PC-3 (cell line): Measurements from ENCODE around the gene TEKTIP1. TPM values are rescaled to one million over a fixed set of nuclear protein-coding genes. Genes with fewer than 3 reads are reported as not detected.
A peak's percentile ranks its signal among the peaks of the same experiment; 100 is the strongest.

ENCODE experiments used
- ATAC-seq: fragments of 200-7000 bp; cut with Tn5 transposase; 2 replicates; pipeline ENCODE4 v1.9.1; 2020; ENCODE audit warnings: mild to moderate bottlenecking, moderate library complexity
- BruUV-seq: library from RNA; stranded (reverse); fragments of 400-500 nt; replicated peaks from 2 replicates; lab custom pipeline; 2021; lab: Mats Ljungman, UMichigan
- CTCF ChIA-PET: fragments of 300-600 bp; sonication (Branson Sonifier 250); formaldehyde crosslinking; loops from one replicate; lab custom pipeline; 2022; ENCODE audit warnings: antibody characterized with exemption; lab: Charles Lee
- POLR2A ChIA-PET: fragments of 300-600 bp; sonication (Branson Sonifier 250); formaldehyde crosslinking; loops from one replicate; lab custom pipeline; 2022; ENCODE audit warnings: antibody characterized with exemption; ENCODE audit not compliant: unreplicated experiment; lab: Charles Lee
- DNase-seq: peaks from one replicate; pipeline ENCODE4 v3.0.0-alpha.2; 2015
- H2AFZ ChIP-seq: fragments of 300-600 bp; sonication (generic); 2 replicates; pipeline ENCODE4 v1.6.0; 2016; ENCODE audit warnings: antibody characterized with exemption, low read length
- H3F3A ChIP-seq: fragments of 300-600 bp; sonication (generic); one replicate; pipeline ENCODE4 v1.6.0; 2017; ENCODE audit warnings: antibody characterized with exemption, low read length, control low read depth, mild to moderate bottlenecking; ENCODE audit not compliant: unreplicated experiment
- H3K27ac ChIP-seq: fragments of 300-600 bp; sonication (generic); 2 replicates; pipeline ENCODE4 v1.5.1; 2016; ENCODE audit warnings: mild to moderate bottlenecking, low read length
- H3K27me3 ChIP-seq: fragments of 300-600 bp; sonication (generic); 2 replicates; pipeline ENCODE4 v1.6.1; 2016; ENCODE audit warnings: low read length, mixed read lengths
- H3K36me3 ChIP-seq: fragments of 300-600 bp; sonication (generic); 2 replicates; pipeline ENCODE4 v1.6.1; 2016; ENCODE audit warnings: low read depth, mixed run types, low read length, mixed read lengths
- H3K4me1 ChIP-seq: fragments of 300-600 bp; sonication (generic); 2 replicates; pipeline ENCODE4 v1.5.1; 2016; ENCODE audit warnings: low read length; ENCODE audit not compliant: insufficient read depth
- H3K4me2 ChIP-seq: fragments of 300-600 bp; sonication (generic); 2 replicates; pipeline ENCODE4 v1.6.0; 2016; ENCODE audit warnings: low read length
- H3K4me3 ChIP-seq: fragments of 300-600 bp; sonication (generic); 2 replicates; pipeline ENCODE4 v1.5.1; 2016; ENCODE audit warnings: mild to moderate bottlenecking, low read length, mixed read lengths
- H3K79me2 ChIP-seq: fragments of 300-600 bp; sonication (generic); 2 replicates; pipeline ENCODE4 v1.6.1; 2017; ENCODE audit warnings: low read length, mixed read lengths
- H3K9ac ChIP-seq: fragments of 300-600 bp; sonication (generic); 2 replicates; pipeline ENCODE4 v1.6.0; 2016; ENCODE audit warnings: mild to moderate bottlenecking, low read length
- H3K9me2 ChIP-seq: fragments of 300-600 bp; sonication (generic); replicated peaks from 2 replicates; pipeline ENCODE4 v1.6.1; 2016; ENCODE audit warnings: mixed run types, low read length, mixed read lengths
- H3K9me3 ChIP-seq: fragments of 300-600 bp; sonication (generic); 2 replicates; pipeline ENCODE4 v1.6.1; 2016; ENCODE audit warnings: low read length, mixed read lengths
- H4K20me1 ChIP-seq: fragments of 300-600 bp; sonication (generic); 2 replicates; pipeline ENCODE4 v1.6.1; 2016; ENCODE audit warnings: low read length, mixed read lengths
- CTCF ChIP-seq: fragments of 300-600 bp; sonication (generic); conservative IDR thresholded peaks from 2 replicates; pipeline ENCODE4 v1.5.1; 2017; ENCODE audit warnings: antibody characterized with exemption, low read depth, mild to moderate bottlenecking, low read length
- EZH2 ChIP-seq: fragments of 300-600 bp; sonication (generic); IDR thresholded peaks from one replicate; pipeline ENCODE4 v1.6.1; 2017; ENCODE audit warnings: antibody characterized with exemption, mild to moderate bottlenecking, low read length; ENCODE audit not compliant: unreplicated experiment
- EZH2phosphoT487 ChIP-seq: fragments of 300-600 bp; sonication (generic); IDR thresholded peaks from 2 replicates; pipeline ENCODE4 v1.6.1; 2018; ENCODE audit warnings: mild to moderate bottlenecking, antibody characterized with exemption, low read length, borderline replicate concordance
- intact Hi-C: fragments of 100-400 bp; cut with micrococcal nuclease; formaldehyde crosslinking; loops from 2 replicates; pipeline ENCODE4 v1.9.0; 2023
- total RNA-seq: library from RNA; depleted of rRNA; stranded (reverse); fragments of >200 nt; gene quantifications from 2 replicates; pipeline ENCODE4 v1.2.3, GENCODE V29; 2014

TEKTIP1 gene
- total RNA-seq, 1 experiment from 2014 or later = not detected

GRCh38 chr19:3497757-3498520 lies 41.0 kb upstream of the TEKTIP1 start:
- peaks cover 33% of the 10 kb centered on the region for H3K79me2 ChIP-seq
- no peaks in the 10 kb centered on the region for H3F3A ChIP-seq
- no peak for ATAC-seq
- ChIA-PET CTCF (no interaction called here), POLR2A (no interaction called here)
- no TSS peak for BruUV-seq
- H3K27me3 ChIP-seq = no peaks in the 10 kb centered on the region
- H3K27ac ChIP-seq = no peak overlapping the region
- H3K9ac ChIP-seq = no peak overlapping the region
- H3K4me2 ChIP-seq = no peak overlapping the region
- H3K4me3 ChIP-seq = no peak overlapping the region
- no peaks in the 10 kb centered on the region for H3K9me3 ChIP-seq
- intact Hi-C loops = no loop called here
- no peaks in the 10 kb centered on the region for H3K9me2 ChIP-seq
- H2AFZ ChIP-seq = no peak overlapping the region
- no peaks in the 10 kb centered on the region for H4K20me1 ChIP-seq
- H3K4me1 ChIP-seq = 0 out of 2 replicates have a peak, but pooled peaks cover 10% of the 10 kb centered on the region
- TF ChIP-seq EZH2 (no peak), EZH2phosphoT487 (no peak), CTCF (no peak)
- no peak for DNase-seq
- H3K36me3 ChIP-seq = no peaks in the 10 kb centered on the region; the same call in 1 of the 2 replicates

- H3K4me1 ChIP-seq = 0 out of 2 replicates have a peak, but pooled peaks cover 10% of the 10 kb centered on the region
- peak overlapping the region; percentile 72 for H2AFZ ChIP-seq
- ATAC-seq (peak; percentile 31), DNase-seq (no peak)
- TF ChIP-seq EZH2phosphoT487 (no peak), EZH2 (no peak), CTCF (no peak)
- peak overlapping the region; percentile 98 for H3K4me3 ChIP-seq
- H3K36me3 ChIP-seq = no peaks in the 10 kb centered on the region; the same call in 1 of the 2 replicates
- H3K9me2 ChIP-seq = no peaks in the 10 kb centered on the region
- H3K4me2 ChIP-seq = peak overlapping the region; percentile 81
- no peaks in the 10 kb centered on the region for H3F3A ChIP-seq
- H3K79me2 ChIP-seq = peaks cover 33% of the 10 kb centered on the region
- ChIA-PET CTCF (no interaction called here), POLR2A (no interaction called here)
- no peaks in the 10 kb centered on the region for H3K9me3 ChIP-seq
- H4K20me1 ChIP-seq = no peaks in the 10 kb centered on the region
- H3K27me3 ChIP-seq = no peaks in the 10 kb centered on the region
- BruUV-seq = TSS peak; percentile 71
- intact Hi-C loops = no loop called here
- H3K9ac ChIP-seq = peak overlapping the region; percentile 86
- peak overlapping the region; percentile 68 for H3K27ac ChIP-seq
These were observed 39.1 kb upstream of the TEKTIP1 start for GRCh38 chr19:3499738-3500428.
